Fibroblast of villous mesenchyme (primary cell): ENCODE data around the gene TMF1. TPM values are rescaled to one million over a fixed set of nuclear protein-coding genes. Genes with fewer than 3 reads are reported as not detected.

ENCODE experiments used
- DNase-seq: peaks from one replicate; pipeline ENCODE4 v3.0.0-alpha.2; 2010; ENCODE audit warnings: low read depth
- H3K4me3 ChIP-seq: 2 replicates; pipeline ENCODE4 v1.5.1; 2011; ENCODE audit warnings: low read depth, mild to moderate bottlenecking, low read length
- CTCF ChIP-seq: IDR thresholded peaks from 2 replicates; pipeline ENCODE4 v1.5.1; 2012; ENCODE audit warnings: low read depth, mild to moderate bottlenecking, low read length; ENCODE audit not compliant: insufficient read depth
- total RNA-seq: library from RNA; depleted of rRNA; stranded (reverse); fragments of >200 nt; gene quantifications from 2 replicates; pipeline ENCODE4 v1.2.3, GENCODE V29; 2012

The TMF1 gene
- total RNA-seq, 1 donor, result 49.2 TPM

DNA sequence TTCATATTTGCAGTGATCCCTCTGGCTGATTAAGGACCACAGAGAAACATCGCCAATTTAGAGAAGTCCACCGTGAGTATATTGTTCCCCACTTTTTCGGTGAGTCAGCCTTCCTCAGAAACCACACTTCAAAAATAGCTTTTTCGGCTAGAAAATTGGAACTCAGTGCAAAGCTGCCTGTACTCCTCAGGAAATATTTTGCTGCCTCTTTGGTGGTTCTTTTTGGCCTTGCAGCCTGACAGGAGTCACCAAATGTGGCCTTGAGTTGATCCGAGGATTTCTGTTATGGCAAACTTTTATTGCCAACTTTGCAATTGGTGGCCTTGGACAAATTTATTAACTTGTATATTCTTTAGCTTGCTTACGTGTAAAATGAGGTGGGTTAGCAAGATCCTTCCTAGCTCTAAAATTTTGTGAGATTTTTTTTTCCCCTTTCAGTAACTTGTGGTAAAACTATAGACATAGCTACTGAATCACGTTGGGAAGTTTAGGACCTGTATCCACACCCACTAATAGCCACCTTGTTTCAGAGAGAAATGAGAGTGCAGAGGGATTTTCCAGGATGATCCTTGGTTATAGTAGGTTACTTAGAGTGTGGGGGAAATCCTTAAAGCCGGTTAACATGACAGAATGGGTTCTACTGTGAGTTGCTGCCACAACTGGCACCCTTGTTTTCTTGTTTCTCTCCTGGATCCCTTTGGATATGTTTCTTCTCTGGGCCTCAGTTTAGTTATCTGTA, 42.5 kb upstream of the TMF1 start:
- DNase-seq, result no peak

GRCh38 chr3:69092030-69092516, 39.9 kb upstream of the TMF1 start:
- TF ChIP-seq CTCF, result no peak
- no peak for DNase-seq
- no peak overlapping the region for H3K4me3 ChIP-seq

More for the DNA sequence above, 42.5 kb upstream of the TMF1 start:
- H3K4me3 ChIP-seq, result no peak overlapping the region
- no peak for TF ChIP-seq CTCF

- DNase-seq, result no peak
- H3K4me3 ChIP-seq, result no peak overlapping the region
- TF ChIP-seq CTCF, result no peak
Observed at GRCh38 chr3:69091389-69092029, 39.4 kb upstream of the TMF1 start.

GRCh38 chr3:69090021-69090420, 37.9 kb upstream of the TMF1 start:
- no peak for TF ChIP-seq CTCF
- no peak overlapping the region for H3K4me3 ChIP-seq
- DNase-seq, result peak; percentile 93

- no peak for TF ChIP-seq CTCF
- peak overlapping the region; percentile 5 for H3K4me3 ChIP-seq
- DNase-seq, result peak; percentile 58
Observed at GRCh38 chr3:69088063-69088462, 35.9 kb upstream of the TMF1 start.

DNA sequence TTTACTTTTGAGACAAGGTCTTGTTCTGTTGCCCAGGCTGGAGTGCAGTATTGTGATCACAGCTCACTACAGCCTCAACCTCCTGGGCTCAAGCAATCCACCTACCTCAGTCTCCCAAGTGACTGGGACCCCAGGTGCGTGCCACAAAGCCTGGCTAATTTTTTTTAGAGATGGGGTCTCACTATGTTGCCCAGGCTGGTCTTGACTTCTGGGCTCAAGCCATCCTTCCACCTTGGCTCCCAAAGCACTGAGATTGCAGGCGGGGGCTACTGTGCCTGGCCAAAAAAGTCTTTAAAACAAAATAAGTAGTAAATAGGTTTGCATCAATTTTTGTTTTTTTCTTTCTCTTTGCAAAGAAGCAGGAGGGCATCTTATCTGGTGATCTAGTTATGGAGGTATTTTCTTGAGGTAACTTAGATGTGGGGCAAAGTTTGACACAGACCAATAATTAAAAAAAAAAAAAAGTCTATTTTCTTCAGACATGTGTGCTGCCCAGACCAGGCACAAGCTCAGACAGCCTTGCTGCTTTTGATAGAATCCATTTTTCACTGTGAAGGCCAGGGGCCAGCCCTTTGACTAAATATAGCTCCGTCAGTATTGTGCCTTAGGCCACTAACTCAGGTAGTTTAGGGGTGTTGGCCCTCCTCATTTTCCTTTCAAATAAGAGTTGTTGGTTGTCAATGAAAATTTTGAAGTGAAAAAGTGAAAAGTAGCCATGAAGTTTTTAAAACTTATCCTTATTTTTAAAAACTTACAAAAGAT, 35.1 kb upstream of the TMF1 start:
- no peak for TF ChIP-seq CTCF
- DNase-seq, result no peak
- H3K4me3 ChIP-seq, result peak overlapping the region; percentile 96
